ENCODE data around the gene WWOX. TPM values are rescaled to one million over a fixed set of nuclear protein-coding genes. Genes with fewer than 3 reads are reported as not detected.

WWOX gene
- total RNA-seq, 1 donor from 2014 or later: 19.1 TPM

GRCh38 chr16:78895681-78896080 lies 796.2 kb downstream of the WWOX start:
- no peak for DNase-seq (ENCODE audit: extremely low read depth, low read depth, low spot score)

- no peak for DNase-seq (ENCODE audit: extremely low read depth, low read depth, low spot score)
Observed at GRCh38 chr16:78896280-78896679, 796.8 kb downstream of the WWOX start.

GRCh38 chr16:78897299-78897698 lies 797.8 kb downstream of the WWOX start:
- DNase-seq (ENCODE audit: extremely low read depth, low read depth, low spot score): no peak

DNA sequence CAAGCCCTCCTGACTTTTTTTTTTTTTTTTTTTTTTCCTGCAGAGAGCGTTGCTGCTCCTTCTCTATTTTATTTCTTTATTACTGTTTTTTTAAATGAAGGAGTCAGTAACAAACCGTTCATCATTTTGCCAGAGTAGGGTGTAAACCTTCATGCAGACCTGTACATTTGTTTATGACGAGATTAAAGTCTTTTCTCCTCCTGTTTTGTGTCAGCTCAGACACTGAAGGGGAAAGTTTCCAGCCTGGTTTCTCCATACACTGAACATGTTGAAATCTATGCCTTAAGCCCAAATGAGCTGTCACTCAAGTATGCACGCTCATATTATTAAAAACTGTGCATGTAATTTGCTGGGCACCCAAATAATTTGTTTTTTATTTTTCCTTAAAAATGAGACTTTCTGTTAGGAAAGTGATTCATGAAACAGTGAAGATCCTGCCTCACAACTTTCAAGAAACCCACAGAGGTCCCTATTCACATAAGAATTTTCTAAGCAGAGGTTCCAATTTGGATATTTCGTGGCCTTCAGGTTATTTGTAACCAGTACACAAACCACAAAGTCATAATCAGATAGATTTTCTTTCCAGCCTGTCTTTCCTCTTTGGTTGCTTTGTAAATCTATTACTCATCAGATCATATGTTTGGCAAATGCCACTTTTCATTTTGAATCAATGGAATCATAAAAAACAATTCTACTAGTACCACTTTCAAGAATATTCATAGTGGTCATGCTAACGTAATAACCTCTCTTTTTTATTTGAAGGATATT lies 800.8 kb downstream of the WWOX start:
- DNase-seq (ENCODE audit: extremely low read depth, low read depth, low spot score): no peak

DNA sequence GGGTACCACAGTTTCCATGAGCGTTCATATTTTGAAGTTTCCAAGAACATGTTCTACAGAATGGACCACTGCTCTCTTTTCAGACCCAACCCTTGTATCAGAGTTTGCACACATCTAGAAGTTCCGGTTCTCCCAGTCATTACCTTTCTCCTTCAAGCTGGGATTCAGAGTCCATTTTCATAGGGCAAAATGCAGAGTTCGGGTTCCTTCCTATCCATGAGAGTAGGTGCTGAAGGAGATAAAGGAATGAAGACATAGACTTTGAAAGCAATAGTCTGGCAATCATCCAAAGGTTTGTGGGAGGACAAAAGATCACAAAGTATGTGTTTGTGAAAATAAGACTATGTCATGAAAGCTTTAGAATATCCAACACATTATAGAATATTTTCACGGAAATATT lies 801.5 kb downstream of the WWOX start:
- DNase-seq (ENCODE audit: extremely low read depth, low read depth, low spot score): no peak

GRCh38 chr16:78902321-78902720 lies 802.9 kb downstream of the WWOX start:
- DNase-seq (ENCODE audit: extremely low read depth, low read depth, low spot score): no peak

GRCh38 chr16:78903237-78903636 lies 803.8 kb downstream of the WWOX start:
- no peak for DNase-seq (ENCODE audit: extremely low read depth, low read depth, low spot score)

GRCh38 chr16:78903843-78904242 lies 804.4 kb downstream of the WWOX start:
- no peak for DNase-seq (ENCODE audit: extremely low read depth, low read depth, low spot score)

DNA sequence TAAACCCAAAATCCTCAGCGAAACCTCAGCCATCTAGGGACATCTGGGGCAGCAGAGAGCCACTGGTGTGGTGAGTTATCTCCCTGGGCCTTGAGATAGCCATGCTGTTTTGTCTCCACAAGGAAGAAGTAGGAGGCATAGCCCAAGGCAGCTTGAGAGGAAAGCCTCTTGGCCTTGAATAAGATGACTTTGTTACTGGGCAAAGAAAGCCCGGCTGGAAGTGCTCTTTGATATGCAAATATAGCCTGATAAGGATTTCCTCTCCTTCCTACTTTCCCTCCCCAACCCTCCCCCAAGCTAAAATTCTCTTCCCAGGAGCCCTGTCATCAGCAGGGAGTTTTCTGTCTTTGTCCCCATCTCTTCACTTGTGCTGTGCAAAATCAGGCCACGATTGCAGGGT lies 806.7 kb downstream of the WWOX start:
- DNase-seq (ENCODE audit: extremely low read depth, low read depth, low spot score): no peak

GRCh38 chr16:78909226-78909625 lies 809.8 kb downstream of the WWOX start:
- no peak for DNase-seq (ENCODE audit: extremely low read depth, low read depth, low spot score)

- no peak for DNase-seq (ENCODE audit: extremely low read depth, low read depth, low spot score)
Observed at GRCh38 chr16:78915811-78916345, 816.4 kb downstream of the WWOX start.

- DNase-seq (ENCODE audit: extremely low read depth, low read depth, low spot score): no peak
Observed at GRCh38 chr16:78916928-78917545, 817.6 kb downstream of the WWOX start.

GRCh38 chr16:78918805-78919305 lies 819.4 kb downstream of the WWOX start:
- no peak for DNase-seq (ENCODE audit: extremely low read depth, low read depth, low spot score)

- DNase-seq (ENCODE audit: extremely low read depth, low read depth, low spot score): no peak
Observed at GRCh38 chr16:78919852-78920251, 820.4 kb downstream of the WWOX start.

GRCh38 chr16:78920621-78921020 lies 821.2 kb downstream of the WWOX start:
- DNase-seq (ENCODE audit: extremely low read depth, low read depth, low spot score): no peak

GRCh38 chr16:78925083-78925767 lies 825.8 kb downstream of the WWOX start:
- DNase-seq (ENCODE audit: extremely low read depth, low read depth, low spot score): no peak

- no peak for DNase-seq (ENCODE audit: extremely low read depth, low read depth, low spot score)
Observed at GRCh38 chr16:78926723-78927210, 827.3 kb downstream of the WWOX start.

GRCh38 chr16:78927766-78928165 lies 828.3 kb downstream of the WWOX start:
- no peak for DNase-seq (ENCODE audit: extremely low read depth, low read depth, low spot score)

GRCh38 chr16:78929841-78930240 lies 830.4 kb downstream of the WWOX start:
- DNase-seq (ENCODE audit: extremely low read depth, low read depth, low spot score): no peak

DNA sequence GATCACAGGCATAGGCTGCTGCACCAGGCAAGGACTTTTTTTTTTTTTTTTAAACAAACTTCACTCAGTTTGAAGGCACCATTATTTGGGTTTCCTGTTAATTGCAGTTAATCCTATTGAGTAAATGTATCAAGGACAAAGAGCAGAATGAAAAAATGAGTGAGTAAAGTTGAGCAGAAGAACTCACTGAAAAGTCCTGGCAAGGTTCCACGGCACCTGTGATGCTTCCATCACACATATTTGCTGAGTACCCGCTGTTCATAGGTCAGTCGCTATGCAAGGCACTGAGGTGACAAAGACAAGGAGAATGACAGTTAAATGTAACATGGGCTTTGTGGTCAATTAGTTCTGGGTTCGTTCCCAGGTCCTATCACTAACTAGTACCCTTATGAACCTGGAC lies 831.1 kb downstream of the WWOX start:
- DNase-seq (ENCODE audit: extremely low read depth, low read depth, low spot score): no peak

GRCh38 chr16:78931267-78931666 lies 831.8 kb downstream of the WWOX start:
- no peak for DNase-seq (ENCODE audit: extremely low read depth, low read depth, low spot score)
